Transverse colon (tissue), 4 donors: ENCODE results near the gene EDNRA. TPM values are rescaled to one million over a fixed set of nuclear protein-coding genes. Genes with fewer than 3 reads are reported as not detected.

ENCODE experiments used
- DNase-seq: peaks from one replicate; pipeline ENCODE4 v3.0.0-alpha.2; 2019
- H3K27ac ChIP-seq, 4 donors: fragments of 200-600 bp; sonication (generic); 2 replicates each; pipeline ENCODE4 v1.5.1; 2016 to 2018; ENCODE audit warnings: inconsistent platforms in 4 of 4
- H3K27me3 ChIP-seq: fragments of 200-600 bp; sonication (generic); 2 replicates; pipeline ENCODE4 v1.5.1; 2017; ENCODE audit warnings: inconsistent platforms
- H3K36me3 ChIP-seq, 4 donors: fragments of 200-600 bp; sonication (generic); 2 replicates each; pipeline ENCODE4 v1.5.1; 2017 to 2019; ENCODE audit warnings: inconsistent platforms in 4 of 4
- H3K4me1 ChIP-seq, 4 donors: fragments of 200-600 bp; sonication (generic); 2 replicates each; pipeline ENCODE4 v1.5.1; 2017 to 2020; ENCODE audit warnings: inconsistent platforms in 4 of 4
- H3K4me3 ChIP-seq, 4 donors: fragments of 200-600 bp; sonication (generic); 1 replicate in 1 of 4; 2 replicates in 3 of 4; pipeline versions ENCODE4 v1.5.1 to v1.6.1; 2017 to 2019; ENCODE audit warnings: inconsistent platforms in 4 of 4
- H3K9me3 ChIP-seq, 2 donors: fragments of 200-600 bp; sonication (generic); 2 replicates each; pipeline ENCODE4 v1.5.1; 2017 to 2019; ENCODE audit warnings: inconsistent platforms in 2 of 2
- EP300 ChIP-seq: sonication (generic); formaldehyde crosslinking; IDR thresholded peaks from one replicate; pipeline ENCODE4 v1.6.1; 2017; ENCODE audit warnings: antibody characterized with exemption, low read depth
- POLR2A ChIP-seq: fragments of 450-650 bp; IDR thresholded peaks from one replicate; pipeline ENCODE4 v1.6.1; 2016; ENCODE audit warnings: antibody characterized with exemption, mild to moderate bottlenecking, moderate library complexity
- POLR2AphosphoS5 ChIP-seq, 3 donors: sonication (generic); formaldehyde crosslinking; IDR thresholded peaks; one replicate each; pipeline ENCODE4 v1.6.1; 2016; ENCODE audit warnings: antibody characterized with exemption in 3 of 3
- WGBS, 2 donors: methylation state at CpG; one replicate each; pipeline ENCODE4 v1.1.5; 2018; ENCODE audit warnings: low coverage in 1 of 2; 5-methylcytosine and 5-hydroxymethylcytosine counted together
- in situ Hi-C, 4 donors: fragments of 200-750 bp; cut with MboI; loops; one replicate each; pipeline versions ENCODE4 v1.15.0 to v1.15.1; 2017; ENCODE audit warnings: low sequenced_read_pairs in 3 of 4, low pct_ligation_motif_present in 1 of 4, low pct_unique_long_range_greater_than_20kb in 1 of 4
- intact Hi-C: fragments of 100-400 bp; cut with DNase I; formaldehyde crosslinking; loops from one replicate; pipeline ENCODE4 v1.15.1; 2023; ENCODE audit warnings: low total_unique reads
- total RNA-seq, 4 donors: library from RNA; depleted of rRNA; stranded (reverse); fragments of >200 nt; gene quantifications; one replicate each; pipeline ENCODE4 v1.1.0, GENCODE V29; 2016
- TF ChIP-seq, protein P1 (sequence below), 5 experiments: fragments of 200-600 bp in 3 of 5; fragments of 450-650 bp in 2 of 5; sonication (generic) in 3 of 5; IDR thresholded peaks; 1 replicate in 2 of 5; 2 replicates in 3 of 5; pipeline ENCODE4 v1.5.1; 2016 to 2017; ENCODE audit warnings: antibody characterized with exemption in 5 of 5, inconsistent platforms in 3 of 5, mild to moderate bottlenecking in 2 of 5, moderate library complexity in 1 of 5

Gene EDNRA
- total RNA-seq, 4 donors from 2014 or later: 0.55 to 3.8 (median 1.1) TPM; not detected in 1

DNA sequence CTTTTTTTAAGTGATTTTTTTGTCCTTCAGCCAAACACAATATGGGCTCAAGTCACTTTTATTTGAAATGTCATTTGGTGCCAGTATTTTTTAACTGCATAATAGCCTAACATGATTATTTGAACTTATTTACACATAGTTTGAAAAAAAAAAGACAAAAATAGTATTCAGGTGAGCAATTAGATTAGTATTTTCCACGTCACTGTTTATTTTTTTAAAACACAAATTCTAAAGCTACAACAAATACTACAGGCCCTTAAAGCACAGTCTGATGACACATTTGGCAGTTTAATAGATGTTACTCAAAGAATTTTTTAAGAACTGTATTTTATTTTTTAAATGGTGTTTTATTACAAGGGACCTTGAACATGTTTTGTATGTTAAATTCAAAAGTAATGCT, 62.1 kb downstream of the EDNRA start:
- Histone ChIP-seq H3K4me3 (no peak overlapping the region), H3K36me3 (no peaks in the 10 kb centered on the region), H3K4me1 (no peaks in the 10 kb centered on the region), H3K9me3 (no peaks in the 10 kb centered on the region), H3K27ac (no peak overlapping the region), H3K27me3 (no peaks in the 10 kb centered on the region)
- no peak for DNase-seq
- 40 to 48% methylated on average over 1 of the region's 1 CpG for WGBS, 2 donors
- in situ Hi-C loops: no loop called here
- intact Hi-C loops: no loop called here
- TF ChIP-seq POLR2A (no peak), EP300 (no peak), POLR2AphosphoS5 (IDR thresholded peaks at IDR 0.05) (no peak)
- TF ChIP-seq, protein P1, sequence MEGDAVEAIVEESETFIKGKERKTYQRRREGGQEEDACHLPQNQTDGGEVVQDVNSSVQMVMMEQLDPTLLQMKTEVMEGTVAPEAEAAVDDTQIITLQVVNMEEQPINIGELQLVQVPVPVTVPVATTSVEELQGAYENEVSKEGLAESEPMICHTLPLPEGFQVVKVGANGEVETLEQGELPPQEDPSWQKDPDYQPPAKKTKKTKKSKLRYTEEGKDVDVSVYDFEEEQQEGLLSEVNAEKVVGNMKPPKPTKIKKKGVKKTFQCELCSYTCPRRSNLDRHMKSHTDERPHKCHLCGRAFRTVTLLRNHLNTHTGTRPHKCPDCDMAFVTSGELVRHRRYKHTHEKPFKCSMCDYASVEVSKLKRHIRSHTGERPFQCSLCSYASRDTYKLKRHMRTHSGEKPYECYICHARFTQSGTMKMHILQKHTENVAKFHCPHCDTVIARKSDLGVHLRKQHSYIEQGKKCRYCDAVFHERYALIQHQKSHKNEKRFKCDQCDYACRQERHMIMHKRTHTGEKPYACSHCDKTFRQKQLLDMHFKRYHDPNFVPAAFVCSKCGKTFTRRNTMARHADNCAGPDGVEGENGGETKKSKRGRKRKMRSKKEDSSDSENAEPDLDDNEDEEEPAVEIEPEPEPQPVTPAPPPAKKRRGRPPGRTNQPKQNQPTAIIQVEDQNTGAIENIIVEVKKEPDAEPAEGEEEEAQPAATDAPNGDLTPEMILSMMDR (IDR thresholded peaks at IDR 0.05): no peak

DNA sequence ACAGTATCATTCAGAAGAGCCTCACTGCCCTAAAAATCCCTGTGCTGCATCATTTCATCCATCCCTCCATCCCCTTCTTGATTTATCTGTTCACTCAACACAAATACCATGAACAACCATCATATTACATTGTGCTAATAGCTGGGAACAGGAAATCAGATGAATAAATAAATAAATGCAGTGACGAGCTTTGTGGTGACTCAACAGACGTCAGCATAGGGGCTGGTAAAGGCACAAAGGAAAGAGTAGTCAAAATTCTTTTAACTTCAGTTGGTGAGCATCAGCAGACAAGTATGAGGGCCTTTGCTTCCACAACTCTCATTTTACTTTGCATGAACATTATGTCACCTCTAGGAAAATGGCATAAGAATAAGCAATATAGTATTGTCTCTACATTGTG, 65.5 kb downstream of the EDNRA start:
- Histone ChIP-seq H3K4me3 (no peak overlapping the region), H3K9me3 (no peaks in the 10 kb centered on the region), H3K27me3 (no peaks in the 10 kb centered on the region), H3K36me3 (no peaks in the 10 kb centered on the region), H3K4me1 (no peaks in the 10 kb centered on the region), H3K27ac (no peak overlapping the region)
- DNase-seq: no peak
- TF ChIP-seq, protein P1 (IDR thresholded peaks at IDR 0.05): no peak
- TF ChIP-seq EP300 (no peak), POLR2AphosphoS5 (IDR thresholded peaks at IDR 0.05) (no peak)
- WGBS, 2 donors: 50 to 56% methylated on average over 2 of the region's 2 CpGs
- intact Hi-C loops (no loop called here), in situ Hi-C loops (no loop called here)

DNA sequence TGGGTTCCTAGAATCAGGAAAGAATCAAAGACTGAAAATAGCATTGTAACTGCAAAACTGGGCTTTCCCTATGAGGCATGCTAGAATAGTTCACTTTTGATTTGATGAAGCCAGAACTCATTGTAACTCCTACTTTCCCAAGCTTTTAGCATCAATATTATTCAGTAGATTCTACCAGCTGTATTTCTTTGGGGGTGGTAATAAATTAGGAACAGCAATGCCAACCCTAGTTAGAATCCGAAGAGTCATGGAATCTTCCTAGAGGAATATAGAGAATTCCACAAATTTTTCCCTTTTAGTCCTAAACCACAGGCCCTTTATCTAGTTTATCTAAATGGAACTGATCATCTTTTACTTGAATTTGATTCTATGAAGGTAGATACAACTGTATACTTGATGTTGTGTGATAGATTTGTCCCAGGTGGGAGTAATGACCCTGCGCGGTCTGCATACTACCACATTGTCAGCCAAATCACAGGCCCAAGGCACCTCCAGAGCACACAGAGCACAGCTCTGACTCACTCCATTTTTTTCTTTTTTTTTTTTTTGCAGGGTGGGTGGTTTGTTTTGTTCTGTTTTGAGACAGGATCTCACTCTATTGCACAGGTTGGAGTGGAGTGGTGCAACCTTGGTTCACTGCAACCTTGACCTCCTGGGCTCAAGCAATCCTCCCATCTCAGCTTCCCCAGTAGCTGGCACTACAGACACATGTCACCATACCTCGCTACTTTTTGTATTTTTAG, 66.6 kb downstream of the EDNRA start:
- no peaks in the 10 kb centered on the region for H3K36me3 ChIP-seq
- H3K4me1 ChIP-seq: no peaks in the 10 kb centered on the region
- 86% methylated on average over 4 of the region's 4 CpGs for WGBS, 2 donors
- intact Hi-C loops: no loop called here
- TF ChIP-seq POLR2A (no peak), EP300 (no peak), POLR2AphosphoS5 (IDR thresholded peaks at IDR 0.05) (no peak)
- TF ChIP-seq, protein P1 (IDR thresholded peaks at IDR 0.05): no peak
- no peaks in the 10 kb centered on the region for H3K9me3 ChIP-seq
- DNase-seq: no peak
- no peak overlapping the region for H3K4me3 ChIP-seq
- in situ Hi-C loops: no loop called here
- no peaks in the 10 kb centered on the region for H3K27me3 ChIP-seq
- H3K27ac ChIP-seq: no peak overlapping the region

DNA sequence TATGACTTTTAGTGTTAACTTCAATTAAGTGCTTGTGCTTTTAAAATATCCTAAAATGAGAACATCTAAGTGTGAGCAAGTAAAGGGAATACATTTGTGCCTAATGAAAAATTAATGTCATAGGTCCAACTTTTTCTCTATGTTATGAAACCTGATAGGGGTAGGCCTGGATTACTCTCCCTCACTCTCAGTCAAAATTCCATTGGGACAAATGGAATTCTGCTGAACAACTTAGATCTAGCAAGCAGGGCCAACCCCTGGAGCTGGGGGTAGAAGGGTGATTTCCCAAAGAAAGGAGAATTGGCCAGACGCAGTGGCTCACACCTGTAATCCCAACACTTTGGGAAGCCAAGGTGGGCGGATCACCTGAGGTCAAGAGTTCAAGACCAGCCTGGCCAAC, 67.4 kb downstream of the EDNRA start:
- Histone ChIP-seq H3K4me3 (no peak overlapping the region), H3K9me3 (no peaks in the 10 kb centered on the region), H3K27me3 (no peaks in the 10 kb centered on the region), H3K27ac (no peak overlapping the region), H3K4me1 (no peaks in the 10 kb centered on the region), H3K36me3 (no peaks in the 10 kb centered on the region)
- no peak for DNase-seq
- in situ Hi-C loops (no loop called here), intact Hi-C loops (no loop called here)
- TF ChIP-seq POLR2A: no peak
- TF ChIP-seq POLR2AphosphoS5 (IDR thresholded peaks at IDR 0.05): no peak
- 80 to 91% methylated on average over 1 to 2 of the region's 2 CpGs for WGBS, 2 donors
